ENCODE measurements around the gene CTNND2. TPM values are rescaled to one million over a fixed set of nuclear protein-coding genes. Genes with fewer than 3 reads are reported as not detected.

The CTNND2 gene
- total and polyA plus RNA-seq, 9 of the 15 experiments (the other 6 are each of a cell fraction or from before 2014, with no cell fraction given) = 0.03 to 0.35 TPM; not detected in 7

DNA sequence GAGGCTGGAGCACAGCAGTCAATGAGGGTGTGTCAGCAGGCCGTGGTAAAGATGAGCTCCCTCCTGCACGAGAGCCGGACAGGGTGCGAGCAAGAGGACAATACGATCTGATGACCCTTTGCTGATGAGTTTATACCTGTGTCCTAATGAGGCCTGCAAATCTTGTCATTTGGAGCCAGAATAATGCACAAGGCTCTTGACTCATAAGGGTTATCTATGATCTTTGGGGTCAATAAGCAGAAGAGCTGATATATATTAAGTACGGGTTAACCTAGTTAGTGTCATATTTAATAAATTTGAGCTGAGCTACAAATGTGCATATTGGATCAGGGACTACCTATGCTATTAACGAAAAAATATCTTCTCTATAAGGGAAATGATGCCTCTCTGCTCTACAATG is 46.9 kb downstream of the CTNND2 start (continued):
- TF ChIP-seq MYC (IDR thresholded peaks at IDR 0.05; ENCODE audit: low read depth, low read length) (no peak), MYC (CRISPR knock-in tag; IDR thresholded peaks at IDR 0.05; ENCODE audit: borderline replicate concordance, low read depth) (no peak)
- TF ChIP-seq, protein P1, sequence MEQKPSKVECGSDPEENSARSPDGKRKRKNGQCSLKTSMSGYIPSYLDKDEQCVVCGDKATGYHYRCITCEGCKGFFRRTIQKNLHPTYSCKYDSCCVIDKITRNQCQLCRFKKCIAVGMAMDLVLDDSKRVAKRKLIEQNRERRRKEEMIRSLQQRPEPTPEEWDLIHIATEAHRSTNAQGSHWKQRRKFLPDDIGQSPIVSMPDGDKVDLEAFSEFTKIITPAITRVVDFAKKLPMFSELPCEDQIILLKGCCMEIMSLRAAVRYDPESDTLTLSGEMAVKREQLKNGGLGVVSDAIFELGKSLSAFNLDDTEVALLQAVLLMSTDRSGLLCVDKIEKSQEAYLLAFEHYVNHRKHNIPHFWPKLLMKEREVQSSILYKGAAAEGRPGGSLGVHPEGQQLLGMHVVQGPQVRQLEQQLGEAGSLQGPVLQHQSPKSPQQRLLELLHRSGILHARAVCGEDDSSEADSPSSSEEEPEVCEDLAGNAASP (IDR thresholded peaks at IDR 0.05) = no peak

DNA sequence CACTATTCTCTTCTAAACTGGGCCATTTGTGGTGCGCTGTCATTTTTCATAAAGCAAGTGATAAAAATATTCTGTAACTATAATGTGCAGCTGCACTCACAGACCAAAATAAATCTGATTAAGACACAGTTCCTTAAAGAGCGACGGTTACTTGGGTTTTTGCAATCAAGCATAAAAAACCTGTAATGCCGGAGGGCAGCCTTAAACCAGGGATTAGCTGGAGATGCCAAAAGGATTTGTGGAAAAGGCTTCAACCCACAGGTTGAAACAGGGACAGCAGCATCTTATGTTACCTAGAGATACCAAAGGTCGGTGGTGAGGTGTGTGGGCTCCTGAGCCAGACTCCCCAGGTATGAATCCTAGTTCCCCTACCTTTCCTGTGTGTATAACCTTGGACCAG is 49.3 kb downstream of the CTNND2 start:
- 0% methylated on average over 5 of the region's 5 CpGs for WGBS (ENCODE audit: insufficient coverage, low coverage, missing lambda C conversion rate)
- Histone ChIP-seq H3K4me2 (ENCODE audit: insufficient read depth, low read length) (no peak overlapping the region), H3K4me1 (replicated peaks in 1 of 2; ENCODE audit: control insufficient read depth in 2 of 2, insufficient read depth in 2 of 2, low read length in 2 of 2) (no peaks in the 10 kb centered on the region), H4K20me1 (replicated peaks; ENCODE audit: control insufficient read depth, insufficient read depth, low read length) (no peaks in the 10 kb centered on the region), H3K79me2 (ENCODE audit: control insufficient read depth, insufficient read depth, low read length) (no peaks in the 10 kb centered on the region), H3K27me3 (ENCODE audit: control insufficient read depth in 2 of 2, insufficient read depth in 2 of 2, low read length in 2 of 2) (no peaks in the 10 kb centered on the region), H3K36me3 (ENCODE audit: control insufficient read depth, insufficient read depth, low read length) (no peaks in the 10 kb centered on the region), H3K27ac (ENCODE audit: extremely low read depth, low read depth, low read length) (no peak overlapping the region), H2AFZ (ENCODE audit: low read depth, low read length) (no peak overlapping the region), H3K9me3 (replicated peaks; ENCODE audit: control insufficient read depth, insufficient read depth, low read depth, low read length) (no peaks in the 10 kb centered on the region), H3K4me3 (no peak overlapping the region), H3K9ac (ENCODE audit: insufficient read depth in 1 of 2, low read depth in 2 of 2, low read length in 2 of 2) (no peak overlapping the region), H3K9me1 (ENCODE audit: control insufficient read depth, insufficient read depth, low read length) (no peaks in the 10 kb centered on the region)
- ATAC-seq (no peak), DNase-seq (ENCODE audit: extremely low read depth in 1 of 4, low spot score in 3 of 4) (no peak), FAIRE-seq (no peak)
- CTCF ChIA-PET (ENCODE audit: low intra/inter-chr PET ratio) = no interaction called here
- intact Hi-C loops (cut with micrococcal nuclease) (no loop called here), in situ Hi-C loops (cut with MboI) (no loop called here)
- TF ChIP-seq SMARCA5 (IDR thresholded peaks at IDR 0.05) (no peak), GABPB2 (CRISPR knock-in tag; conservative IDR thresholded peaks at IDR 0.05) (no peak), MCM7 (IDR thresholded peaks at IDR 0.05) (no peak), KLF1 (tag; IDR thresholded peaks at IDR 0.05) (no peak), HNRNPLL (IDR thresholded peaks at IDR 0.05; ENCODE audit: low read depth, low read length, poor library complexity, severe bottlenecking) (no peak), RBM25 (IDR thresholded peaks at IDR 0.05; ENCODE audit: low read depth, low read length, severe bottlenecking) (no peak), POLR2H (tag; IDR thresholded peaks at IDR 0.05; ENCODE audit: low read depth) (no peak)
- TF ChIP-seq, protein P2, sequence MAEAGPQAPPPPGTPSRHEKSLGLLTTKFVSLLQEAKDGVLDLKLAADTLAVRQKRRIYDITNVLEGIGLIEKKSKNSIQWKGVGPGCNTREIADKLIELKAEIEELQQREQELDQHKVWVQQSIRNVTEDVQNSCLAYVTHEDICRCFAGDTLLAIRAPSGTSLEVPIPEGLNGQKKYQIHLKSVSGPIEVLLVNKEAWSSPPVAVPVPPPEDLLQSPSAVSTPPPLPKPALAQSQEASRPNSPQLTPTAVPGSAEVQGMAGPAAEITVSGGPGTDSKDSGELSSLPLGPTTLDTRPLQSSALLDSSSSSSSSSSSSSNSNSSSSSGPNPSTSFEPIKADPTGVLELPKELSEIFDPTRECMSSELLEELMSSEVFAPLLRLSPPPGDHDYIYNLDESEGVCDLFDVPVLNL (CRISPR knock-in tag; IDR thresholded peaks at IDR 0.05; ENCODE audit: low read depth) = no peak
- BruUV-seq (replicated peaks) = no TSS peak
- POLR2A ChIA-PET = no interaction called here

All from K562 (cell line).